ENCODE results near the gene TRAP1.

TRAP1 gene

DNA sequence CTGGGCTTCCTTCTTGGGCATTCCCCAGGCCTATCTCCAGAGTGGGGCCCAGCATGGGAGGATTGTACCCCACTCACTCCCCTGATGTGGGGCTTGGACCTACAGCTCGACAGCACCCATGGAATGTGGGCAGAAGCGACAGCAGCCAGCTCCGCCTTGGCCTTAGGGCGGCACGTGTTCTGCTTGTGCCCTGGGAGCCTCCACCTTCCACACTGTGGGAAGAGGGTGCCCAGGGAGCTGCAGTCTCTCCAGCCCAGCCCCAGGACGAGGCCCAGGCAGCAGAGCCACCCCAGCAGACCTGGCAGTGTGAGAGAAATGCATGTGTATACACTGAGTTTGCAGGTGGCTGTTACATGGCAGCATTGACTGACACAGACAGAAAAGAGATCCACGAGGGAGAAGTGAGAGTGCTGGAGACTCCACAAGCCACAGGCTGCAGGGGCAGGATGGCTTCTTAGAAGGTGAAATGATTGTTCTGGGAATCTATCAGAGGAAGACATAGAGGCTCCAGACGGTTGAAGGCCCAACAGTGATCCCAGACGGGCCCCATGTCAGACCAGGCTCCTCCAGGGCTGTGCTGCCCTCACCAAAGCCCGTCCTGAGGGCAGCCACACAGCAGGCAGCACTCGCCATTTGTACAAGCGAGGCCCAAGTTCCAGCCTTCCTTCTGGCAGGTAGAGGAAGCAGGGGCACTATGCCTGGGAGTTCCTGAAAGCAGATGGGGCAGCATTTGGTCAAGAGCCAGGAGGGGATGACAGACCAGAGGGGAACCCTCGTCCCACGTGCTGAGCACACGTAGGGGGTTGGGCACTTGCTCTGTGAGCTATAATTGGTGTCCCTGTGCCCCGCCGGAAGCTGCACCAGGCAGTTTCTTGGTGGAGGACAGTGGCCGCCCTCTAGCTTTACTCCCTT is 65.6 kb downstream of the TRAP1 start:
- no peak for DNase-seq (ENCODE audit: low read depth, low spot score)

DNA sequence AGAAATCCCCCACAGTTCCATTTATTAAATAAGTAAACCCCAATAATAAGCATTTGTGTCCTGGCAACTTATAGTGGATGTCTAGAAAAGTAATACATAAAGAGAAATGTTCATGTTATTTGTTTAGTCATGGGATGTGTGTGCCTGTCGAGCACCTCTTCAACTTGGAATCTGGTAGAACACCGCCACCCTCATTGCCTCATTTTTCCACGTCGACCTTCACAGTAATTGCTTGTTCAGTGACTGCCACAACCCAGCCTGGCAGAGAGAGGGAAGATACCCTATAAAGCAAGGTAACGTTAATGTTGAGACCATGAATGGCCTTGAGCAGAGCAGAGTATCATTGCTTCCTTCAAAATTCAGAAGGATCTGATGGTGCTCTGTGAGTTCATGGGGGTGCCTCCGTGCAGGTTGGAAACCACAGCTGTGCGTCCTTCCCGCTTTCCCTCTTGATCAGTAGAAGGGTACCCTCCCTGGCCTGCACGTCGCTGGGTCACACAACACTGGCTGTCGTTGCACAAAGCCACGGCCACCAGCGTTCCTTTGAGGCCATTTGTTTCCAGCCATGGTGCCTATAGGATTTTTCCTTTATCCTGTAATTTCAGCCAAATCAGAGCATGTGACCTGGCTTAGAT is 66.6 kb downstream of the TRAP1 start:
- no peak for DNase-seq (ENCODE audit: low read depth, low spot score)

GRCh38 chr16:3646348-3646920 is 70.9 kb downstream of the TRAP1 start:
- no peak for DNase-seq (ENCODE audit: low read depth, low spot score)

GRCh38 chr16:3645504-3646347 is 71.6 kb downstream of the TRAP1 start:
- DNase-seq (ENCODE audit: low read depth, low spot score) = no peak

- DNase-seq (ENCODE audit: low read depth, low spot score) = no peak
Measured at GRCh38 chr16:3645108-3645503, 72.2 kb downstream of the TRAP1 start.

- no peak for DNase-seq (ENCODE audit: low read depth, low spot score)
Measured at GRCh38 chr16:3643095-3643730, 74.1 kb downstream of the TRAP1 start.

- DNase-seq (ENCODE audit: low read depth, low spot score) = no peak
Measured at GRCh38 chr16:3642397-3643094, 74.8 kb downstream of the TRAP1 start.

GRCh38 chr16:3641801-3642396 is 75.4 kb downstream of the TRAP1 start:
- DNase-seq (ENCODE audit: low read depth, low spot score) = no peak

DNA sequence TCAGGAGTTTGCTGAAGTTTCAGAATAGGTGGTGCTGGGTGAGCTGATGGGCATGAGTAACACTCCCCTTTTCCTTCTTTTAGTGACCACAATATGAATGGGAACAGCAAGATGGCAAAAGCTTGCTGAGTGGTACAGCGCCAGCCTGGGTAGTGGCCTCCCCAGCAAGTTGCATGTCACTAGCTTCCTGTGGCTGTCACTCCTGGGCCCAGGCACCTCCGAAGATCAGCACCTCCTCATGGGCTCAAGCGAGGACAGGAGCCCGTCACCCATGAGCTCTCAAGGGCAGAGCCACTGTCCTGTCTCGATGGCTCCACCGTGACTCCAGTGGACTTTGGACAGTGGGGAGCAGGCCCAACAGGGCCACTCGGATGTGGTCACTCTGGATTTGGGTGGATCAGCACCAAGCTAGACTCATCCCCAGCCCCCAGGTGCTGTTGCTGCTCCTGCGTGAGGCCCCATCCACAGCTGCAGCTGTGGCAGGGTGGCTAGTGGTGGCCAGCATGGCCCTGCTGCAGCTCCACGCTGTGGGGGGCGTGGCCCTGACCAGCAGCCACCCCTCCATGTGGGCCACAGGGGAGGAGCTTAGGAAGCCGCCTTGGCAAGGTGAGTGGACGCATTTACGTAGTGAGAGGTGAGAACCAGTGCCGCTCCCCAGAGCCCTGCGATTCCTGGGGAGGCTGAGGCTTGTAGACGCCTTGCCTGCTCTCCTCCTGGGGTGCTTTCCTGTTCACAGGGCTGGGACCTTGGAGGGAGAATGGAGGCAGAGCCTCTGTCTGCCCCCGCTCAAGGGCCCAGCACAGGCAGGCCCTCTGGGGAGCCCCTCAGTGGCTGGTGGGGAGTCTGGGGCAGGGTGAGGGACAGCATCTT is 76.5 kb downstream of the TRAP1 start:
- no peak for DNase-seq (ENCODE audit: low read depth, low spot score)

DNA sequence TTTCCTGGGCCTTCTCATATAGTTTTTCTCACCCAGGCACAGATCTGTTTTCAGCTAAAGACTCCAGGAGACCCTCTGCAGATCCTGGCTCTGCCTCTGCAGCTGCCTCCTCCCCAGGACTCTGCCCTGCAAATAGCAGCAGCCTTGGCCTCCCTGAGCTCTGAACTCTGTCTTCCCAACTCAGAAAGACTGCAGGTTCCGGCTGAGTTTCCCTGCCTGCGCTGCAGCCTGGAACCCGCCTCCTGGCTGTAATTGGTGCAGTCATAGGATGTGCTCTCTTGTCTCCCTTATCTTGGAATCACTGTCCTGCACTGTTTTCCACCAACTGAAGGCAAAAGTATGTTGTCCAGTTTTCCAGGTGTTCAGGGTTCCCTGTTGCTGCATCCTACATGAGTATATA is 77.1 kb downstream of the TRAP1 start:
- no peak for DNase-seq (ENCODE audit: low read depth, low spot score)

DNA sequence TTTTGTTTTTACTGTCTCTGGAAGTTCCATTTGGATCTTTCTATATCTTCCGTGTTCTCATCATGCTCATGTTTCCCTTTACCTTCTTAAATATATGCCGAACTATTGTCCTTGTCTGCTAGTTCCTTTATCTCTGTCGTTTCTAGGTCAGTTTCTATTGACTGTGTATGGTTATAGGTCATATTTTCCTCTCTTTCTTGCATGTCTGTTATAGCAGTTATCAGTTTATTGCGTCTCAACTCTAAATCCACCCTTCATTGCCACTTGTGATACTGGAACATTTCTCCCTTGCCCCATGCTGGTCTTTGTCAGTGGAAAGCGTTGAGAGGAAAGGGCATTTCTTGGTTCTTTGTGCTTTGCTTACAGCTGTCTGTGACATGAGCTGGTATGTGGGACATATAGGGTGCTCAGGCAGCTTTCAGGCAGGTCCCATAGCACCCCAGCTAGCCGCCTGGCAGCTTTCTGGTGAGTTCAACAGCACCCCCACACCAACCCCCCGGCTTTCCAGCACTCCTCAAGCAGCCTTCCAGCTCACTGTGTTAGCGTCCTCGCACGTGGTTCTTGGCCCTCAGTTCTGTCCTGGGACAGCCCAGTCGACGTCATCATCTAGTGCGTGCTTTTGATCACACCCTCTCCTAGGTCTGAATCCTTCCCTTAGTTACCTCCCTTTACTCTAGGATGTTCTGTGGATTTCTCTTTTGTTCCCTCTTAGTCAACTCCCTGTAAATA is 78.2 kb downstream of the TRAP1 start:
- no peak for DNase-seq (ENCODE audit: low read depth, low spot score)

GRCh38 chr16:3637371-3637923 is 79.9 kb downstream of the TRAP1 start:
- DNase-seq (ENCODE audit: low read depth, low spot score) = no peak

DNA sequence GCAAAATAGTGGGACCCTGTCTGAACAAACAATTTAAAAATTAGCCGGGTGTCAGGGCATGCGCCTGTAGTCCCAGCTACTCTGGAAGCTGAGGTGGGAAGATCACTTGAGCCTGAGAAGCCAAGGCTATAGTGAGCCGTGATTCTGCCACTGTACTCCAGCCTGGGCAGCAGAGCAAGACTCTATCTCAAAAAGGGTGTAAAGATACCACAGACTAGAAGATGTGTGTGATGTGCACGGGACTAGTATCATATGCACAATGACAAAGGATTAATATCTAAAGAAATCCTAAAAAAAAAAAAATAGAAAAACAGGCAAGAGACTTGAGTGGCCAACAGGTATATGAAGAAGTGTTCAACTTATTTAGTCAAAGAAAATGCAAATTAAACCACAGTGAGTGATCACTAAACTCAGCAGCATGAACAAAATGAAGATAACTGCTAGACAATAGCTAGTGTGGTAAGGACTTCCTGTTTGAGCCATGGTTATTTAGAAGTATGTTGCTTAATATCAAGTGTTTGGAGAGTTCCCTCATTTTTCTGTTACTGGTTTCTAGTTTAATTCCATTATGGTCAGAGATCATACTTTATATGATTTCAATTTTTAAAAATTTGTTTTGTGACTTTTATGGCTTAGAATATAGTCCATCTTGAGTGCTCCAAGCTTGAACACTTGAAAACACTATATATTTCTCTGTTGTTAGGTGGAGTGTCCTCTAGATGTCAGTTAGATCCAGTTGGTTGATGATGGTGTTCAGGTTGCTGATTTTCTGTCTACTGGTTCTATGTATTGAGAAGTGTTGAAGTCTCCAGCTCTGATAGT is 91.2 kb downstream of the TRAP1 start:
- DNase-seq (ENCODE audit: low read depth, low spot score) = no peak

GRCh38 chr16:3625331-3625730 is 92.0 kb downstream of the TRAP1 start:
- DNase-seq (ENCODE audit: low read depth, low spot score) = no peak

- no peak for DNase-seq (ENCODE audit: low read depth, low spot score)
Measured at GRCh38 chr16:3623642-3624041, 93.7 kb downstream of the TRAP1 start.

- DNase-seq (ENCODE audit: low read depth, low spot score) = no peak
Measured at GRCh38 chr16:3618769-3619141, 98.6 kb downstream of the TRAP1 start.

Measured in activated naive CD8-positive, alpha-beta T cell treated with anti-CD3 and anti-CD28 coated beads, Interleukin-2, amount 50 U/mL, for 16 hours (primary cell).